SU-DHL-6 (cell line): ENCODE data around the gene CHRND.

Experiments
- CTCF ChIP-seq: fragments of 200-600 bp; sonication (generic); IDR thresholded peaks from one replicate; pipeline ENCODE4 v1.5.1; 2017; ENCODE audit warnings: antibody characterized with exemption, mild to moderate bottlenecking, low read length, moderate library complexity; ENCODE audit not compliant: insufficient read depth, poor library complexity, severe bottlenecking
- EZH2phosphoT487 ChIP-seq: fragments of 200-600 bp; sonication (generic), shearing (Covaris generic); conservative IDR thresholded peaks from 2 replicates; pipeline ENCODE4 v1.6.1; 2018; ENCODE audit warnings: mild to moderate bottlenecking, antibody characterized with exemption, low read length, moderate library complexity, mixed read lengths

- no peak for TF ChIP-seq EZH2phosphoT487
- no peak for TF ChIP-seq CTCF
These were observed 24.6 kb upstream of the CHRND start for GRCh38 chr2:232501331-232501771.
